ENCODE results near the gene TBCC. TPM values are rescaled to one million over a fixed set of nuclear protein-coding genes. Genes with fewer than 3 reads are reported as not detected.

Gene TBCC
- total and polyA plus RNA-seq, 10 of the 15 experiments (the other 5 are each of a cell fraction or from before 2014, with no cell fraction given) = 2.5 to 41.9 (median 20.3) TPM

DNA sequence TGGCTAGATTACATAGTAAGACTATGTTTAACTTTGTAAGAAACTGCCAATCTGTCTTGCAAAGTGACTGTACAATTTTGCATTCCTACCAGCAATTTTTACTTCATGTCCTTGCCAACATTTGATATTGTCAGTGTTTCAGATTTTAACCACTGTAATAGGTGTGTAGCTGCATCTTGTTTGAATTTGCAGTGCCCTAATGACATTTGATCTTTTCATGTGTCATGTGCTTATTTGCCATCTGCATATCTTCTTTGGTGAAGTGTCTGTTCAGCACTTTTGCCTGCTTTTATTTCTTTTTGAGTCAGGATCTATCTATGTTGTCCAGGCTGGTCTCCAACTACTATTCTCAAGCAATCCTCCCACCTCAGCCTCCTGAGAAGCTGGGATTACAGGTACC lies 21.1 kb downstream of the TBCC start (continued):
- TF ChIP-seq TCF12 (IDR thresholded peaks at IDR 0.05; ENCODE audit: low read depth, low read length) = no peak
- no peak for TF ChIP-seq CBX5 (IDR thresholded peaks at IDR 0.05; ENCODE audit: low read depth)
- TF ChIP-seq, protein P1, sequence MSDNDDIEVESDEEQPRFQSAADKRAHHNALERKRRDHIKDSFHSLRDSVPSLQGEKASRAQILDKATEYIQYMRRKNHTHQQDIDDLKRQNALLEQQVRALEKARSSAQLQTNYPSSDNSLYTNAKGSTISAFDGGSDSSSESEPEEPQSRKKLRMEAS (IDR thresholded peaks at IDR 0.05; ENCODE audit: low read depth, low read length) = no peak
- no peak for TF ChIP-seq NBN (IDR thresholded peaks at IDR 0.05)
- no peak for TF ChIP-seq BRCA1 (IDR thresholded peaks at IDR 0.05; ENCODE audit: low read depth, low read length)
- no peak for TF ChIP-seq CREM (IDR thresholded peaks at IDR 0.05; ENCODE audit: low read depth)

DNA sequence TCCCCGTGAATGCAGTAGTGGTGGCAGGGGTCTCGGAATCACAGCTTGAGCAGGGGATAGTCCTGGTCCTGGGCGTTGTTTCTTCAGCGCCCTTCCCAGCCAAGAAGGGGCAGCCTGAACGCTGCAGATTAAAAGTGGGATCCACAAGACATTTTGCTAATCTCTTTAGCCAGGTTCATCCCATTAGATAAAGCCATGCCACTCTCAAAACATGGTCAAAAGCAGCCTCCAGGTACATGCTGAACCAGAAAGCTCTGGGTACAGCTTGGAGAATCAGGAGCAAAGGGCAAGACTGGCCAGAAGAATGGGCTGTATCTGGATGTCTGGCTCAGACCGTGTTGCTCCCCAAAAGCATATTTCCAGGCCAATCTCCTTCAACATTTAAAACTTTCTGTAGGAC lies 23.4 kb downstream of the TBCC start, which contains the start of gene PRPH2:
Gene PRPH2 (minus strand): TSS at position 101 of the 400 bp plus-strand sequence. CDS start 263 bp downstream, outside the sequence.
- TF ChIP-seq EZH2 (IDR thresholded peaks at IDR 0.05; ENCODE audit: borderline replicate concordance, control insufficient read depth, low read depth, low read length) (no peak), TCF3 (IDR thresholded peaks at IDR 0.05; ENCODE audit: borderline replicate concordance, insufficient read depth, low read depth, low read length) (no peak), EP300 (IDR thresholded peaks at IDR 0.05; ENCODE audit: borderline replicate concordance in 1 of 2, control insufficient read depth in 1 of 2, low read depth in 2 of 2, low read length in 2 of 2) (no peak)
- Histone ChIP-seq H2AFZ (ENCODE audit: control insufficient read depth, low read depth, low read length) (no peak within 1 kb of the TSS), H3K27ac (ENCODE audit: control insufficient read depth, insufficient read depth) (no peak within 1 kb of the TSS), H3K9ac (ENCODE audit: control insufficient read depth, insufficient read depth, low read length) (no peak within 1 kb of the TSS), H3K4me2 (ENCODE audit: control insufficient read depth, insufficient read depth) (no peak within 1 kb of the TSS), H3K4me1 (ENCODE audit: control insufficient read depth, insufficient read depth, low read length) (peaks cover 14% of the 10 kb centered on the region), H3K36me3 (ENCODE audit: control insufficient read depth in 2 of 2, insufficient read depth in 2 of 2, low read length in 1 of 2) (no peaks in the 10 kb centered on the region), H3K4me3 (no peak within 1 kb of the TSS), H4K20me1 (ENCODE audit: control insufficient read depth, insufficient read depth) (no peaks in the 10 kb centered on the region), H3K27me3 (replicated peaks in 1 of 2; ENCODE audit: control insufficient read depth in 2 of 2, insufficient read depth in 2 of 2, low read length in 1 of 2) (no peaks in the 10 kb centered on the region), H3K9me3 (replicated peaks; ENCODE audit: control insufficient read depth, insufficient read depth, low read length) (no peaks in the 10 kb centered on the region), H3K79me2 (ENCODE audit: control insufficient read depth, insufficient read depth, low read length) (no peaks in the 10 kb centered on the region)
- in situ Hi-C loops (cut with MboI) (no loop called here), intact Hi-C loops (cut with micrococcal nuclease; ENCODE audit: unreplicated experiment) (no loop called here)
- no peak for DNase-seq (ENCODE audit: low read depth, low spot score)
- 55% methylated on average over 6 of the region's 6 CpGs for WGBS (ENCODE audit: insufficient coverage, insufficient replicate concordance, low lambda C conversion rate, missing lambda C conversion rate)
- SMC1A ChIA-PET (ENCODE audit: uncharacterized antibody, unreplicated experiment) = no interaction called here
- BruUV-seq (replicated peaks) = no TSS peak
- no peak for ATAC-seq
- POLR2A ChIA-PET = no interaction called here
- RAD21 ChIA-PET (ENCODE audit: unreplicated experiment) = interaction anchor here (0.5 kb wide), 1 partner anchor 508 kb away, joined by 3 read pairs; no protein-coding TSS in a partner anchor
- CTCF ChIA-PET = interaction anchor here (0.8 kb wide), 1 partner anchor 61 kb away, joined by 3 read pairs; no protein-coding TSS in a partner anchor
- FAIRE-seq = no peak
